GM12891 (cell line): Measurements from ENCODE around the gene HYAL2.

Experiments used
- POLR2A ChIP-seq: IDR thresholded peaks from 2 replicates; pipeline ENCODE4 v1.6.1; 2011; ENCODE audit warnings: low read depth, low read length, control low read depth
- POLR2AphosphoS5 ChIP-seq: IDR thresholded peaks from 2 replicates; pipeline ENCODE4 v1.6.1; 2011; ENCODE audit warnings: low read depth, low read length, control low read depth

DNA sequence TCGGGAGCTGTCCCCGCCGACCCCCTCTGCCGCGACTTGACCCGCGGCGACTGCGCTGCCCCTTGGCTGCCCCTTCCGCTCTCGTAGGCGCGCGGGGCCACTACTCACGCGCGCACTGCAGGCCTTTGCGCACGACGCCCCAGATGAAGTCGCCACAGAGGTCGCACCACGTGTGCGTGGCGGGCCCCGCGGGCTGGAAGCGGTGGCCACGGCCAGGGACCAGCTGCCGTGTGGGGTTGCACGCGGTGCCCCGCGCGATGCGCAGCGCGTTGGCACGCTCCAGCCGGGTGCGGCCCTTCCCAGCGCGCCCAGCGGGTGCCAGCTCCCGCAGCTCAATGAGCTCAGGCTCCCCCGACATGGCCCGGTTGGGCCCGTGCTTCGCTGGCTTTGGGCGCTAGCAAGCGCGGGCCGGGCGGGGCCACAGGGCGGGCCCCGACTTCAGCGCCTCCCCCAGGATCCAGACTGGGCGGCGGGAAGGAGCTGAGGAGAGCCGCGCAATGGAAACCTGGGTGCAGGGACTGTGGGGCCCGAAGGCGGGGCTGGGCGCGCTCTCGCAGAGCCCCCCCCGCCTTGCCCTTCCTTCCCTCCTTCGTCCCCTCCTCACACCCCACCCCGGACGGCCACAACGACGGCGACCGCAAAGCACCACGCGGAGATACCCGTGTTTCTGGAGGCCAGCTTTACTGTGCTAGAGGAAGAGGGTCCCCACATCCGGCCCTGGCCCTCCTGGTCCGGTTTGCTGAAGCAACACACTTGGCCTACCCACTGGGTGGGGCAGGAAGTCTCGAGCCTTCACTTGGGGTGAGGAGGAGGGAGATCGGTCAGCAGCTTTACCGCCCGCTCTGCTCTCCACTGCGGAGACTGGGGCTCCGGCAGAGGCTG is 18.1 kb upstream of the HYAL2 start, which contains the start of gene RASSF1:
- TF ChIP-seq POLR2A (0 out of 2 replicates have a peak, but pooled peaks have one; percentile 31), POLR2AphosphoS5 (no peak)
